NCI-H1417 treated with DMSO at 0.1 percent for 48 hours (cell line): ENCODE measurements around the gene COL20A1.

Source experiments
- DNase-seq: peaks from one replicate; lab custom pipeline; 2025; lab: John Stamatoyannopoulos, UW

Gene COL20A1

DNA sequence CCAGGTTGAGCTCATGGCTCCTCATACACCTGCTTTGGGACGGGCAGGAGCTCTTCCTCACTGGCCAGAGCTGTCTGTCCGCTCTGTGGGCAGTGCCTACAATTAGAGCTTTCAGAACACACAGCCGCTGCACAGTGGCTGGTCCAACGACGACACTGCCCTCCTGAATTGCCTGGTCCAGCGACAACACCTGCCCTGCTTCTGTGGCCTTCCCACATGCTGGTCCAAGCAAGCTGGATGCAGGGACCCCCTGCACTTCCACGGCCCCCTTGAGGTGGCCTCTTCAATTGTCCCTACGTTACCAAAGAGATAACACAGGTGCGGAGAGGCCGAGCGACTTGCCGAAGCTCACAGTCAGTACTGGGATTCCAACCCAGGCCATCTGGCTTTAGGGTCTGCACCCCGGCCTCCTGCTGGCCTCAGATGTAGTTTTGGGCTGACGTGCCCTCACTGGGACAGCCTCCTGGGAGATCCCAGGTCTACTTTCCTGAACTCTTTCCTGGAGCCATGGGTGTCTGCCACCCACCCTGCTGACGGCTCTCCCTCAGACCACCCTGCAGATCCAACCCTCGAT, 69.5 kb downstream of the COL20A1 start:
- DNase-seq: no peak

DNA sequence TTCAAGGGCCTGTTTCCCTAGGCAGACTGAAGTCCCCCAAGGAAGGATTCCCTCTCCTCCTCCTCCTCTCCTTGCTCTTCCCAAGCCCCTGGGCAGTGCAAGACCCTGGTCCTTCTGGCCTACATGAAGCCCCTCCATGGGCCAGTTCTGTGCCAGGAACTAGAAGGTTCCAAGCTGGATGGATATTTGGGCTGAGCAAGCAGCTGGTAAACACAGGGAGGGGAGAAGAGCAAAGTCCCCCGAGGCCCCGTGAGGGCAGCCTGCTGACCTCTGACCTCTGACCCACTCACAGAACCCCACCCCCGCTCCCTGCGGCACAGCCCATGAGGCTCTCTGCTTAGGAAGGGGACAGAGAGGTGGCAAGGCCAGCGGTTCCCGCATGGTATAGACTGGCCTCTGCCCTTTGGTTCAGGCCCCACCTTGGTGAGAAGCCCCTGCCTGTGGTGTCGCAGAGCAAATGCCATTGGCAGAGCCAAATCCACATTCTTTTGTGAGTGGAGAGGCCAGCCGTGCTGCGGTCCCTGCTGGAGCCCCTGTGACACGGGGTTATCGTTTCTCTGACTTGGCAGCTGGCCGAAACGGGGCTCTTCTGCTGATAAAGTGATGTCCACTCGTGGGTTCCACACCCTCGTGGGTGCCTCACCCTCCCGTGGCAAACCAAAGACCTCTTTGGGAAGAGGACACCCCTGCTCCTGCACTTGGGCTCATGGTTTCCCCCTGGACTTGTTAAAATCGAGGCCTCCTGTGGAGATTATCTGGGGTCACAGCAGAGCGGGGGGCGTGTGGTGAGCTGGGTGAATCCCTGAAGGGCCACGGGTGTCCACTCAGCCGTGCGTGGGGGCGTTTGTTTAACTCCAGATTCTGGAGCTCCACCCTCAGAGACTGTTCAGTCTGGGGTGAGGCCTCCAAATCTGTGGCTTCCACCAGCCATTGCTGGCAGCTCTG, 70.3 kb downstream of the COL20A1 start:
- DNase-seq: no peak

DNA sequence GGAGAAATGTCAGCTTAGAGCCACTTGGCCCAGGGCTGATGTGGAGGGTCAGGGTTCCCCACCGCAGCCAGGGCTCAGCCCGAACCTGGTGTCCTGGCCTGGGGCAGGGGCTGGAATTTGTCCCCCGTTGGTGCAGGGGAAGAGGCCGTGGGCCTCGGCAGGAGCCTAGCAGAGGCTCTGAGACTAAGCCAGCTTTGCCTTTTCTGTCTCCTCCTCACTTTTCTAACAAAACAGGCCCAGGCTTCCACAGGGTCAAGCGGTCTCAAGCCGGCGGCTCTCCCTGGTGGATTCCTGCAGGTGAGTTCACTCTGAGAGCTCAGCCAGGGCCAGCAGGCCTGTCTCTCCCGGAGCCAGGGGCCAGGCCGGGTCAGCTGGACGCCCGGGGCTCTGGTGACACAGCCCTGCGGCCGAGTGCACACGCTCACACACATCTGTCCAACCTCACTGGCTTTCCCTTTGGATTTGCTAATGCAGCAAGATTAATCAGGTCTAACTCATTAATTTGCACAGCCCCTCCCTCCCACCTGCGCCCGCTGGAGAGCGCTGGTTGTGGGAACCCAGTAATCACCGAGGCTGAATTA, 71.1 kb downstream of the COL20A1 start:
- no peak for DNase-seq

DNA sequence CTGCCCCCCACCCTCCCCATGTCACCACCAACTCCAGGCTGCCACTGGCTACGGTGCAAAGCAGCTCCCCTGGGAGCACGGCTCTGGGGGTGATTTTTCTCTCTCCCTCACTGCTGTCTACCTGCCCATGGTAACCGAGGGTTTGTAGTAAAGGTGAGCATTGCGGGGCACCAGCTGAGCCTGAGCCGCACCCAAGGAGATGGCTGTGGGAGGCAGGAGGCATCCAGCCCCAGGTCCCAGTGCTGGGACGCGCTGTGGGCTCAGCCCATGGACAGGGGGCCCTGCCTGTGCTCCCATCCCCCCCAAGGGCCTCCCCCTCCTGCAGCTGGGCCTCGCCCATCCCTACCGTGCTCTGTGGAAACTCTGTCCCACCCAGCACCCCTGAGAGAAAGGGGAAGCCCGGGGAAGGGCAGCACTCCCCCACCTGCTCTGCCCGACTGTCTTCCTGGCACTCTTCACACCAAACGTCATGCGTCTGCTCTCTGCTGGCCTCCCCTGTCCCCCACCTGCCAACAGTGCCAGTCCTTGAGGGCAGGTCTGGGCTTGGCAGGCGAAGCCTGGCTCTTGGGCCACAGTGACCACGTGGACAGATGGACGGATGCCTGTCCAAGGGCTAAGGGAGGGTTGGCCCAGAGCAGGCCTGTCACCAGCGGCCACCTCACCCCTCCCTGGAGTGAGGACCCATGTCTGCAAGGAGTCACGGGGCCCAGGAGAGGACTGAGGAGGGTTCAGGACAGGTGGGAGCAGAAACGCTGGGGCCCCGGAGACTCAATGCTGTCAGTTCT, 72.0 kb downstream of the COL20A1 start:
- DNase-seq: no peak

DNA sequence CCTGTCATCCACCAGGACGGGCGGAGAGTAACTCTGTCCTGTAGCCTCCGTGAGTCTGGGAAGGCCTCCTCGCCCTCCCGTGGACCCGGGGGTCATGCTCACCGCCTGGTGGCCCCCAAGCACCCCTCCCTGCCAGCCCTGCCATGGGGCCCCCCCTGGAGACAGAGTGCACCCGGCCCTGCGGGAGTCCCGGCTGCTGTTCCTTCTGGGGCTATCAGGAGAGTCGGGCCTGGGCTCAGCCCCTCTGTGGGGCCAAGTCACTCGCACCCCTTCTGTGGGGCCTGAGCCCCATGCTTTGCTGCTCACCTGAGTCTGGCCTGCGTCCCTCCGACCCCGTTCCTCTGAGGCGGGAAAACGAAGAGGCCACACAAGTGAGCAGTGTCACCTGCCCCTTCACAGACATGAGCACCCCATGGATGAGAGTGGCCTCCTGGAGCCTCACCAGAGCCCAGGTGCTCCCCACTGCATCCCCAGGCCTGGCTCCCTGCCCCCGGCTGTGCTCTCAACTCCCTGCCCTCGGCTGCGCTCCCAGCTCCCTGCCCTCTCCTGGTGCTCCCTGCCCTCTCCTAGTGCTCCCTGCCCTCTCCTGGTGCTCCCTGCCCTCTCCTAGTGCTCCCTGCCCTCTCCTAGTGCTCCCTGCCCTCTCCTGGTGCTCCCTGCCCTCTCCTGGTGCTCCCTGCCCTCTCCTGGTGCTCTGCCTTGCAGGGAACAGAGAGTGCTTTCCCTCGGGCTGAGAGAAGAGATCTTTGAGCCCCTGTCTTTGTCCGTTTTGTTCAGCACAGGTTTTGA, 72.8 kb downstream of the COL20A1 start:
- DNase-seq: no peak

DNA sequence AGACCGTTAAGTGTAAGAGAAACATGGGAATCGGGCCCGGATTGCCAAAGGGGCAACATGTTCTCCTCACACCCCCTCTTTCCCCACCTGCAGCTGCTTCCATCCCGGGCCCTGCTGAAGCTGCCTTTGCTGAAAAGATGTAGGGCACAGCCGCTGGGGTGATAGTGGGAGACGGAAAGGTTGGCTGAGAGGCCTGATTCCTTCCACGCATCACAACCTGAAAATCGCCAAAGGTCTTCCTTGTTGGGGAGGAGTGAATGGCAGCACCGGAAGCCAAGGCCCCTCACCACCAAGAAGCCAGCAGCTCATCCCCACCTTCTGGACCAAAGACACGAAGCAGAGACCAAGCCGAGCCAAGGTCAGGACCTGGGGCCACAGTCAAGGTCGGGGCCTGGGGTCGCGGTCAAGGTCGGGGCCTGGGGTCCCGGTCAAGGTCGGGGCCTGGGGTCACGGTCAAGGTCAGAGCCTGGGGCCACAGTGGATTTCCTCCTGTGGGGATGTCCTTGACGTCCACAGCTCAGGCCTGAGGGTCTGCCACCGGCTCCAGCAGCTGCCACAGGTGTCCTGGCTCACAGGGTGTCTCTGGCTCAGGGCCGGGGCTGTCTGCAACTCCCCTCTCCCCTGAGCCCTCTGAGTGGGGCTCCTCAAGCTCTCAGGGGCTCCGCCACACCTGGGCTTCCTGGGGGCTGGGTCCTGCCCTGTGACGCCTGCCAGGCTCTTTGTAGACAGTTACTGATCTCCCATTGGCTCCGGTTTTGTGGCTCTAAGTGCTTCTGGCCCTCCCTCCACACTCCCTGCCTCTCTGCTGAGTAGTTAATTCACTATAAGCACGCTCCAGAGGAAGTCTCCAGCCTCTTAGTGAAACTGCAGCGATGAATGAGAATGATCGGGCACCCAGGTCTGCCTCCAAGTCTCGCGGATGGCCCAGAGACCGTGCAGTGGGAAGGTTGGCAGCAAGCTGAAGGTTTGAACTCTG, 73.7 kb downstream of the COL20A1 start:
- DNase-seq: no peak

DNA sequence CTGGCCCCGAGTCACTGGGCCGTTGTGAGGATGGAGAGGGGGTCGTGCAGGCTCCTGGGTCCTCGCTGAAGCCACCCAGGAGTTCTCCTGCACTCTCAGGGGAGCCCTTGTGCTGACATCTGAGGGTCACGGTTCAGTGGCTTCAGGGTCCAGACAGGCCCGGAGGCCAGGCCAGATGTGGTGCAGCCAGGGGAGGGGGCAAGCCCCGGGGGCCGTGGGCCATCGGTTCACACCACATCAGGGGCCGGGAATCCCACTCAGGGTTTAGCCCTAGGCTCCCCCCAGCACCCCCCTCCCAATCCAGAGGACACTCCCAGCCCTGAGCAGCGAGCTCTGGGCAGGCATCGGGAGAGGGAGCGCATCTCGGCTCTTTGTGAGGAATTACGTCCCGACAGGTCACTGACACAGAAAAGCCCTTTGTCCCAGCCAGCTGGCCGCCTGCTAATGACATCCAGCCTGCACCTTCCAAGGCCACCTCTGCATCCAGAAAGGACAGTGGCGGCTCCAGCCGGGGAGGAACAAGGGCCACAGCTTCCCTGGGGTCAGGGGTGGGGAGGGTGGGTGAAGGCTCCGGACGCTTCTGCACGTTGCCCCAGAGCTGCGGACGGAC, 74.6 kb downstream of the COL20A1 start:
- no peak for DNase-seq

DNA sequence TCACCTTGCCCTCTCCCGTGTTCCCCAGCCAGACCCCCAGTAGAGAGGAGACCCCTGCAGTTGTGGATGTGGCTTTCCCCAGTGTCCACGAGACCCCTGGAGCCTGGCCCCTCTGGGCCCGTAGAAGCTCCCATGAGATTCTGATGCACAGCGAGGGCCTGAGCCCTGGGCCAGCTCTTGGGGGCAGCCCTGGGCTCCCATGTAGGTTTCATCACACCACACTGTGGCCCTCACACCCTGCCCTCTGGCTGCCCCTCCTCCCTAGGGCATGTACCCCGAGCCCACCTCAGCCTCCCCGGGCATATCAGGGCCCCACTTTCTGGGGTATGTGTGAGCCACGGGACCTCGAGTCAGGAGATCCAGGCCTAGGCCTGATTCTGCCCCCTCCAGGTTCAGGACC, 75.2 kb downstream of the COL20A1 start:
- DNase-seq: no peak

DNA sequence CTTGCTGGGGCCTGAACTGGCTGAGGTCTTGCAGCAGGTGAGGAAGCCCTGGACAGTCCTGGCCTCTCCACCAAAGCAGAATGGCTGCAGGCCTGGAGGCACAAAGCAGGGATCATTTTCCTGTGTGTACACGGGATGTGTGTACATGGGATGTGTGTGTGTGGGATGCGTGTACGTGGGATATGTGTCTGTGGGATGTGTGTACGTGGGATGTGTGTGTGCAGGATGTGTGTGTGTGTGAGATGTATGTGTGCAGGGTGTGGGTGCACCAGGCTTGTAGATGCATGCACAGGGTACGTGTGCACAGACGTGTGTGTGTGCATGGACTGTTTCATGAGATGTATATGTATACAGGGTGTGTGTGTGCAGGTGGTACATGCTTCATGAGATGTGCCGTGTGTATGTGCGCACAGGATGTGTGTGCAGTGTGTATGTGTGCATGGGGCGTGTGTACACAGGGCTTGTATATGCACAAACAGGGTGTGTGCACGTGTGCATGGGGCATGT, 76.1 kb downstream of the COL20A1 start:
- DNase-seq: no peak

DNA sequence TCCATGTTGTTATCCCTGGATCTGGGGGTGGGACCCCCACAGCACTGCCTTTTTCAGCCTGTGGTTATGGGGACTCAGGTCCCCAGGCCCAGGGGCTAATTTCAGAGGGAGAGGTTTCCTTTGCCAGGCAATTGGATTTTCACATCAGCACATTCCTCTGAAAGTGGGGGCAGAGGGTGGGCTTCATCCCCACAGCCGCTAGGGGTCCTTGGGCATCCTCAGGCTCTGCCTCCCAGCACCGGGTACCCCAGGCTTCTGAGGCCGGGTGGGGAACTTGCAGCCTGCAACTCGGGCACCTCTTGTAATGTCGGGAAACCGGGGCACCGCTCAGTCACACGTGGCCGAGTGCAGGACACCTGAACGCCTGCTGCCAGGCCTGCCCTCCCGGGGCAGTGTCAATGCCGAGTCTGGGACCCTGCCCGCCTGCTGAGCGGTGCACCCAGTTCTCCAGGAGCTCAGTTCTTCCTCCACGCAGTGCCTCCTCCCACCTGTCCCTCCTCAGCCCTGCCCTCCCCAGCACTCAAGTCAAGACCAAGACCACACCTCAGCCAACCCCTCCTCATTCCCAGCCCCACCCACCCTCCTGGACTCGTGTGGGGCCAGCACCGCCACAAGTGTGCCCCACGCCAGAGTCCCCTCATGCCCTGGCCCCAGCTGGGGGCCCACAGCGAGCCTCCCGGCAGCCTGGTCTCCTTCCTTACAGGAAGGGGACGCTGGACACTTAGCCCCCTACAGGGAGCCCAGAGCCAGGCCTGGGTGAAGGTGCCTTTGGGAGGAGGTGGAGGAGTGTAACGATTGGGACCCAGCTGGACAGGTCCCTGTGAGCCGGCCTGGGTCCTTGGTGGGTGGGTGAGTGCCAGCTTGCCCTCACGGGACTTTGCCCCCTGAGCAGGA, 77.0 kb downstream of the COL20A1 start:
- no peak for DNase-seq

DNA sequence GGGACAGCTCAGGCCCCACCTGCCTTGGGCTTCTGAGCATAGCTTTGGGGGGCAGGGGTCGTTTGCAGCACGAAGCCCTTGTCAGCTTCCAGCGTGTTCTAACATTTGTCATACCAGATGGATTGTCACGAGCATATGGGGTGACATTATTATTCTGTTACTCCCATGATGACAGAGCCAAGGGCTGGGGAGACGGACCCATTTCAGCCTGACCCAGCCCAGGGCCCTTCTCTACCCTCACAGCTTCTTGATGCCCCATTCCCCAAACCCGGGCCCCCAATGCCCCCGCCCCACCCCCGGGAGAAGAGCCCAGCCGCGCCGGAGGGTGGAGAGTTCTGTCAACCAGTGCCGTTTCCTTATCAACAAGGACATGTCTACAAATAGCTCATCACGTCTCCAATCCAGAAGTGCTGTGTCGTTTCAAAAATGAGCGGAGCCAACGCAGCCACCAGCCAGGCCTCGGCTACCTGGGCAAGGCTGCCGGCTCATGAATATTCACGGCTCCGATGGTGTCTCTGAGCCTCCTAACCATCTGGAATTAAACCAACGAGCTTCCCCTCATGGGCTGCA, 77.7 kb downstream of the COL20A1 start:
- DNase-seq: no peak

DNA sequence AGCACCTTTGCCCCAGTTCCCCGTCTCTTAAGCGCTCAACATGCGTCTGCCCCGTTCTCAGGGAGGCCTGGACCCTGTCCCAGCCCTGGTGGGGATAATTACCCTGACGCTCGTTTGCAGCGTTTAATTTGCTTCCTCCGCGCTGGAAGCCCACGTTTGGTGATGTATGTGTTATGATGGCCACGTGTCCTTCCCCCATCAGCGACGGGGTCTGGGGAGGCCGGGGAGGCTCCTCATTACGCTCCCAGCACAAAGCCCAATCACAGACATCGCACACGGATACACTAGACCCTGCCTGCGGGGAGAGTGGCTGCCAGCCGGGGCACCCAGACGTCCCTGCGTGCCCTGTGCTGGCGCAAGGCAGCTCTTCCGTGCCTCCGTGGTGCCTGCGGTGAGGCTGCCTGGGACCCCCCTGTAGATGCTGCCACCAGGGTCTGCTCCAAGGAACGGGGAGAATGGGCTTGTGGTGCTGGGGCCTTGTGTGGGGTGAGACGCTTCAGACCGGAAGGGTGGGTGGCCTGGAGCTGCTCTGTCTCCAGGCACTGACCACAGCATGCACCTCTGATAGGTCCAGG, 78.4 kb downstream of the COL20A1 start:
- no peak for DNase-seq

DNA sequence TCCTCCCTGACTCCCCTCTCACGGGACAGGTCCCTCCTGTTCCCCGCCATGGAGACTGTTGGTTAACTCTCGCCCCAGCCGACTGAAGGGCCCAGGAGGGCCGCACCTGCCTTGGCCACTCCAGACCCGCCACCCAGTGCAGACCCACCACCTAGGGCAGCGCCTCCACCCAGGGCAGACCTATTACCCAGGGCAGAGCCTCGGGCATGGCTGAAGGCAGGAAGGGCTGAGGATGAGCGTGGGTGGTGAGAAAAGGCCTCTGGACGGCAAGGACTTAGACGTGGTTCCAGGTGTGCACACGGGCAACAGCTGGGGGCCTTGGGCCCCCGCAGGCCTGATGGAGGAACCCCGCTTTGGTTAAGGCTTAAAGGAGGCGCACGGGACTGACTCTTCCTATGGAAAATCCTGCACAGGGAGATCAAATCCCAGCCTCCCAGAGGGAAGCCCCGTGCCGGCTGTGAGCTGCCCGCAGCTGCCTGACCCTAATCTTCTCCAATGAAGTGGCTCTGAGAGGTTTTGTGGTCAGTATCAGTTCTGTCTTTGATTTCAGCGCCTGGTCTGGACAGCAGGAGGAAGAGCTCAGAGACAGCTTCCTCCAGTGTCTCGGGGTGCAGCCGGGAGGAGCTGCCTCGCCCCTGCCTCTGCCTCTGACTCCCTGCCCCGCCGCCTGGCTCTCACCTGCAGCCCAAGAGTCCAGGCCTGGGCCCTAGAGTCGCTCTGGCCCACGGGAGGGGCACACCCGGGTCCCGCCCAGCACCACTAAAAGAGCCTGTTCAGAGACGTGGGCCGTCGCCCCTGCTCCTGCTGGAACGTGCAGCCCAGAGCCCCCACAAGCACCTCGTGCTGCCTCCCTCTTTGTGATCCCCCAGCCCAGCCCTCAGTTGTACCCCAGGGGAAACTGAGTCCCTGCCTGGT, 80.2 kb downstream of the COL20A1 start:
- DNase-seq: no peak

DNA sequence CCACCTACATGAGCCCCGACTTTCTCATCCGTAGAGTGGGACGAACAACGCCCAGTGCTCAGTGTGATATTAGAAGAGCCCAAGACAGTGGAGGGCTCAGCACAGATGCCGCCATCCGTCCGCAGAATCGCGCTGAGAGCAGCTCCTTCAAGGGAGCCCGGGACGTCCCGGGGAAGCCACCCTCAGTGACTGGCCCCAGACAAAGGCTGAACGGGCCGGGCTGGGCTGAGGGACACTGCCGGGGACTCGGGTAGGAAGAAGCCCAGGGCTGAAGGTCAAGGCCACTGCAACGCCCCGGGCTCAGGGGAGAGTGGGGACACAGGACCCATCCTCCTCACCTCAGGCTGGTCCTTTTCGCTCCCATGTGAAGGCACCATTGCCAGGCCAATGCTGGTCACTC, 81.0 kb downstream of the COL20A1 start:
- DNase-seq: no peak

DNA sequence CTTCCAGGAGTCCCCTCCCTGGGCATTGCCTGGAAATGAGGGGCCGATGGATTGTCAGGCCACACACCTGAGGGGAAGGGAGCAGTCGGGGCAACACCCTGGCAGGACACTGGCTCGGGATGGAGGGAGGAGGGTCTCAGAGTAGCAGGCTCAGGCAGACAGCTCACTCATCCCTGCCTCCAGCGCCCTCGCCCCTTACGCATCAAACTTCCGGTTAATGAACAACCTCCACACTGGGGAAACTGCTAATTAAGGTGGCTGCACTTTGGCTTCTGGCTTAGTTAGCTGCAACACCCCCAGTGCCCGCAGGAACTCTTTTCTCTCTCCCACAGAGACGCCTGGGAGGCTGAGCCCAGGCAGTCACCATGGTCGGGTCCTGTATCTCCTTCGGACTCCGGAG, 81.5 kb downstream of the COL20A1 start:
- DNase-seq: no peak

DNA sequence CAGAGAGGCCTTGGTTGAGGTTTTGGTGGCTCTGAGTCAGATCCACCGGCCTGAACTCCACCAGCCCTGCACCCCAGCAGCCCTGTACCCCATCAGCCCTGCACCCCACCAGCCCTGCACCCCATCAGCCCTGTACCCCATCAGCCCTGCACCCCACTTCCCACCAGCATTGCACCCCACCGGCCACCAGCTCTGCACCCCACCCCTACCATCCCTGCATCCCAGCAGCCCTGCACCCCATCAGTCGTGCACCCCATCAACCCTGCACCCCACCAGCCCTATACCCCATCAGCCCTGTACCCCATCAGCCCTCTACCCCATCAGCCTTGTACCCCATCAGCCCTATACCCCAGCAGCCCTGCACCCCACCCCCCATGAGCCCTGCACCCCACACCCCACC, 82.5 kb downstream of the COL20A1 start:
- no peak for DNase-seq
